H9 (cell line): ENCODE results near the gene SLC39A1. TPM values are rescaled to one million over a fixed set of nuclear protein-coding genes. Genes with fewer than 3 reads are reported as not detected.

ENCODE experiments used
- DNase-seq: peaks from one replicate; pipeline ENCODE4 v3.0.0-alpha.2; 2017
- H2AFZ ChIP-seq: one replicate; pipeline ENCODE4 v1.6.1; 2013; ENCODE audit warnings: mild to moderate bottlenecking, low read length, control low read depth, moderate library complexity
- H2AK5ac ChIP-seq: 2 replicates; pipeline ENCODE4 v1.6.1; 2013; ENCODE audit warnings: low read length, control low read depth, mixed read lengths; ENCODE audit not compliant: insufficient read length
- H2BK120ac ChIP-seq: one replicate; pipeline ENCODE4 v1.6.1; 2013; ENCODE audit warnings: low read depth, mild to moderate bottlenecking, low read length, control low read depth, inconsistent platforms; ENCODE audit not compliant: poor library complexity, severe bottlenecking
- H2BK12ac ChIP-seq: 2 replicates; pipeline ENCODE4 v1.6.1; 2013; ENCODE audit warnings: low read length, control low read depth, mixed read lengths, low read depth; ENCODE audit not compliant: insufficient read length
- H2BK15ac ChIP-seq: 2 replicates; pipeline ENCODE4 v1.6.1; 2013; ENCODE audit warnings: low read depth, low read length, control low read depth
- H2BK20ac ChIP-seq: one replicate; pipeline ENCODE4 v1.6.1; 2013; ENCODE audit warnings: low read depth, mild to moderate bottlenecking, low read length, control low read depth, inconsistent platforms; ENCODE audit not compliant: poor library complexity, severe bottlenecking
- H2BK5ac ChIP-seq: 2 replicates; pipeline ENCODE4 v1.6.1; 2013; ENCODE audit warnings: low read length, control low read depth, mixed read lengths; ENCODE audit not compliant: insufficient read length
- H3K14ac ChIP-seq: 2 replicates; pipeline ENCODE4 v1.6.1; 2013; ENCODE audit warnings: low read length, control low read depth; ENCODE audit not compliant: insufficient read depth
- H3K18ac ChIP-seq: 2 replicates; pipeline ENCODE4 v1.6.1; 2013; ENCODE audit warnings: low read depth, mild to moderate bottlenecking, mixed read lengths, low read length, control low read depth; ENCODE audit not compliant: insufficient read length
- H3K23ac ChIP-seq: 2 replicates; pipeline ENCODE4 v1.6.1; 2013; ENCODE audit warnings: low read length, control low read depth, mixed read lengths, low read depth; ENCODE audit not compliant: insufficient read length
- H3K23me2 ChIP-seq: 2 replicates; pipeline ENCODE4 v1.6.1; 2013; ENCODE audit warnings: low read depth, mild to moderate bottlenecking, mixed read lengths, low read length, control low read depth; ENCODE audit not compliant: insufficient read length, poor library complexity, severe bottlenecking
- H3K27ac ChIP-seq: 2 replicates; pipeline ENCODE4 v1.5.1; 2013; ENCODE audit warnings: low read length, control low read depth, mixed read lengths, low read depth; ENCODE audit not compliant: insufficient read length
- H3K27me3 ChIP-seq: 2 replicates; pipeline ENCODE4 v1.6.1; 2013; ENCODE audit warnings: low read length, control low read depth, inconsistent platforms; ENCODE audit not compliant: insufficient read depth
- H3K4ac ChIP-seq: 2 replicates; pipeline ENCODE4 v1.6.1; 2013; ENCODE audit warnings: low read depth, mild to moderate bottlenecking, control low read depth, inconsistent platforms, low read length, moderate library complexity
- H3K4me1 ChIP-seq: 2 replicates; pipeline ENCODE4 v1.6.1; 2013; ENCODE audit warnings: low read length, control low read depth, inconsistent platforms; ENCODE audit not compliant: insufficient read depth
- H3K4me2 ChIP-seq: 2 replicates; pipeline ENCODE4 v1.6.1; 2013; ENCODE audit warnings: low read length, control low read depth, mixed read lengths; ENCODE audit not compliant: insufficient read length, insufficient read depth
- H3K56ac ChIP-seq: 2 replicates; pipeline ENCODE4 v1.6.1; 2013; ENCODE audit warnings: low read depth, mild to moderate bottlenecking, mixed read lengths, low read length, control low read depth; ENCODE audit not compliant: insufficient read length
- H3K79me1 ChIP-seq: 2 replicates; pipeline ENCODE4 v1.6.1; 2013; ENCODE audit warnings: low read depth, mild to moderate bottlenecking, moderate library complexity, low read length, control low read depth, inconsistent platforms; ENCODE audit not compliant: insufficient read depth, poor library complexity, severe bottlenecking
- H3K79me2 ChIP-seq: 2 replicates; pipeline ENCODE4 v1.6.1; 2013; ENCODE audit warnings: low read length, control low read depth, inconsistent platforms; ENCODE audit not compliant: insufficient read depth
- H3K9ac ChIP-seq: 2 replicates; pipeline ENCODE4 v1.6.1; 2013; ENCODE audit warnings: low read length, control low read depth, mixed read lengths; ENCODE audit not compliant: insufficient read length; ENCODE audit errors: extremely low read depth
- H3K9me3 ChIP-seq: one replicate; pipeline ENCODE4 v1.6.1; 2013; ENCODE audit warnings: low read depth, low read length, inconsistent platforms; ENCODE audit not compliant: control insufficient read depth
- H3T11ph ChIP-seq: one replicate; pipeline ENCODE4 v1.6.1; 2013; ENCODE audit warnings: mild to moderate bottlenecking, low read length, control low read depth, inconsistent platforms
- H4K20me1 ChIP-seq: one replicate; pipeline ENCODE4 v1.6.1; 2013; ENCODE audit not compliant: control insufficient read depth, insufficient read length, insufficient read depth
- H4K5ac ChIP-seq: 2 replicates; pipeline ENCODE4 v1.6.1; 2013; ENCODE audit warnings: low read depth, mild to moderate bottlenecking, mixed read lengths, low read length, control low read depth; ENCODE audit not compliant: insufficient read length
- H4K8ac ChIP-seq: replicated peaks from 2 replicates; pipeline ENCODE4 v1.6.1; 2013; ENCODE audit warnings: low read length, control low read depth, mixed read lengths, low read depth; ENCODE audit not compliant: insufficient read length
- H4K91ac ChIP-seq: 2 replicates; pipeline ENCODE4 v1.6.1; 2013; ENCODE audit warnings: low read depth, mild to moderate bottlenecking, moderate library complexity, mixed read lengths, low read length, control low read depth; ENCODE audit not compliant: insufficient read length
- H3K27ac Mint-ChIP-seq, 3 experiments: 2 replicates in 2 of 3; 3 replicates in 1 of 3; pipeline ENCODE4 v1.8.0; 2020 to 2021; ENCODE audit warnings: mixed read lengths in 3 of 3, mild to moderate bottlenecking in 1 of 3, moderate library complexity in 1 of 3
- H3K27me3 Mint-ChIP-seq: 2 replicates; pipeline ENCODE4 v1.8.0; 2021; ENCODE audit warnings: low read depth, mild to moderate bottlenecking, moderate library complexity, mixed read lengths
- H3K36me3 Mint-ChIP-seq, 3 experiments: 2 replicates in 2 of 3; 3 replicates in 1 of 3; pipeline ENCODE4 v1.8.0; 2020 to 2021; ENCODE audit warnings: low read depth in 3 of 3, mixed read lengths in 3 of 3; ENCODE audit not compliant: insufficient read depth in 1 of 3
- H3K4me1 Mint-ChIP-seq, 2 experiments: 2 replicates each; pipeline ENCODE4 v1.8.0; 2020; ENCODE audit warnings: mixed read lengths in 2 of 2
- H3K4me3 Mint-ChIP-seq, 2 experiments: 2 replicates in 1 of 2; 3 replicates in 1 of 2; pipeline ENCODE4 v1.8.0; 2020 to 2021; ENCODE audit warnings: mild to moderate bottlenecking in 2 of 2, mixed read lengths in 2 of 2, moderate library complexity in 1 of 2
- H3K9me3 Mint-ChIP-seq, 2 experiments: 2 replicates in 1 of 2; 3 replicates in 1 of 2; pipeline ENCODE4 v1.8.0; 2020; ENCODE audit warnings: mild to moderate bottlenecking in 2 of 2, mixed read lengths in 2 of 2, moderate library complexity in 1 of 2
- CTCF ChIP-seq: fragments of 200-600 bp; sonication (generic); conservative IDR thresholded peaks from 3 replicates; pipeline ENCODE4 v1.8.0; 2021; ENCODE audit warnings: antibody characterized with exemption, mild to moderate bottlenecking
- WGBS: extraction: QIAGEN DNeasy Blood & Tissue Kit; methylation state at CpG from one replicate; pipeline ENCODE4 v1.1.7; 2013; ENCODE audit warnings: missing lambda C conversion rate, low lambda C conversion rate, mixed read lengths; ENCODE audit not compliant: insufficient read length; ENCODE audit errors: extremely low coverage; 5-methylcytosine and 5-hydroxymethylcytosine counted together
- total RNA-seq: library from RNA; stranded (reverse); gene quantifications from 2 replicates; pipeline ENCODE4 v1.2.1, GENCODE V29; 2021

The SLC39A1 gene
- total RNA-seq, 1 experiment from 2014 or later = 161 TPM

- Mint-ChIP-seq H3K9me3 (no peaks in the 10 kb centered on the region), H3K27ac (no peak overlapping the region; a peak in 1 of 7 replicates), H3K36me3 (peaks cover 22 to 48% (median 29%) of the 10 kb centered on the region in 3 experiments; a peak in 6 of 7 replicates), H3K27me3 (no peaks in the 10 kb centered on the region), H3K4me3 (no peak overlapping the region), H3K4me1 (peaks cover 23% of the 10 kb centered on the region in 2 experiments)
- no peak overlapping the region for H3K27ac ChIP-seq
- no peak overlapping the region for H3K18ac ChIP-seq
- H4K5ac ChIP-seq = no peak overlapping the region
- no peak overlapping the region for H2BK5ac ChIP-seq
- H2BK15ac ChIP-seq = no peak overlapping the region
- H3T11ph ChIP-seq = no peak overlapping the region
- H4K20me1 ChIP-seq = peaks cover 2% of the 10 kb centered on the region
- no peak overlapping the region for H3K14ac ChIP-seq
- no peak overlapping the region for H2BK12ac ChIP-seq
- no peak for DNase-seq
- H3K9me3 ChIP-seq = no peaks in the 10 kb centered on the region
- no peak overlapping the region for H3K4ac ChIP-seq
- H3K9ac ChIP-seq = no peak overlapping the region
- no CpG with 5 or more reads among the region's 10 CpGs for WGBS
- no peak overlapping the region for H2AFZ ChIP-seq
- H3K23me2 ChIP-seq = peaks cover 6% of the 10 kb centered on the region
- no peak overlapping the region for H2BK20ac ChIP-seq
- H3K79me1 ChIP-seq = peaks cover 13% of the 10 kb centered on the region
- no peak overlapping the region for H4K8ac ChIP-seq
- H3K4me2 ChIP-seq = no peak overlapping the region
- no peak overlapping the region for H4K91ac ChIP-seq
- H3K23ac ChIP-seq = no peak overlapping the region
- H3K27me3 ChIP-seq = no peaks in the 10 kb centered on the region
- no peak overlapping the region for H3K56ac ChIP-seq
- H3K79me2 ChIP-seq = peaks cover 28% of the 10 kb centered on the region
- no peak overlapping the region for H2BK120ac ChIP-seq
- no peaks in the 10 kb centered on the region for H3K4me1 ChIP-seq
- H2AK5ac ChIP-seq = no peak overlapping the region
- no peak for TF ChIP-seq CTCF
These were observed 8.5 kb downstream of the SLC39A1 start for GRCh38 chr1:153954826-153955225.
